HepG2 (cell line): ENCODE results near the gene CBX2. TPM values are rescaled to one million over a fixed set of nuclear protein-coding genes. Genes with fewer than 3 reads are reported as not detected.

ENCODE experiments used
- AHDC1 ChIP-seq: sonication (generic); formaldehyde crosslinking; IDR thresholded peaks from 2 replicates; pipeline ENCODE4 v1.5.1; 2020; ENCODE audit warnings: mild to moderate bottlenecking, missing genetic modification reagents, borderline replicate concordance
- BHLHE40 ChIP-seq: IDR thresholded peaks from 2 replicates; pipeline ENCODE4 v1.6.1; 2011; ENCODE audit warnings: low read length, improper control_type of control experiment
- CENPBD1 ChIP-seq: sonication (generic); formaldehyde crosslinking; IDR thresholded peaks from 2 replicates; pipeline ENCODE4 v1.8.0; 2022; ENCODE audit warnings: missing genetic modification reagents, low read depth, mild to moderate bottlenecking, borderline replicate concordance
- ESRRA ChIP-seq: sonication (generic); formaldehyde crosslinking; IDR thresholded peaks from 2 replicates; pipeline ENCODE4 v1.5.1; 2020; ENCODE audit warnings: mild to moderate bottlenecking, low read depth, missing genetic modification reagents
- FOXA3 ChIP-seq: IDR thresholded peaks from 2 replicates; pipeline ENCODE4 v1.6.1; 2016; ENCODE audit warnings: missing genetic modification reagents, missing compliant biosample characterization
- FOXJ3 ChIP-seq: sonication (generic); formaldehyde crosslinking; IDR thresholded peaks from 2 replicates; pipeline ENCODE4 v1.4.0; 2020; ENCODE audit warnings: missing genetic modification reagents, mild to moderate bottlenecking, borderline replicate concordance
- GATA4 ChIP-seq: sonication (generic); IDR thresholded peaks from 2 replicates; pipeline ENCODE4 v1.6.1; 2016; ENCODE audit warnings: antibody characterized with exemption, low read depth, borderline replicate concordance
- HDAC6 ChIP-seq: fragments of 200-600 bp; sonication (generic); IDR thresholded peaks from 2 replicates; pipeline ENCODE4 v1.7.0; 2017; ENCODE audit warnings: mild to moderate bottlenecking, antibody characterized with exemption, low read length, low read depth
- HIVEP1 ChIP-seq: sonication (generic); formaldehyde crosslinking; IDR thresholded peaks from 2 replicates; pipeline ENCODE4 v1.4.0; 2020; ENCODE audit warnings: mild to moderate bottlenecking, missing genetic modification reagents
- HOXA5 ChIP-seq: sonication (generic); formaldehyde crosslinking; IDR thresholded peaks from 2 replicates; pipeline ENCODE4 v1.4.0; 2020; ENCODE audit warnings: missing genetic modification reagents
- SOX6 ChIP-seq, 2 experiments: fragments of 450-650 bp in 1 of 2; sonication (generic) in 1 of 2; formaldehyde crosslinking in 1 of 2; IDR thresholded peaks; 2 replicates each; pipeline versions ENCODE4 v1.4.0 to v1.6.1; 2017 to 2020; ENCODE audit warnings: antibody characterized with exemption in 1 of 2, mild to moderate bottlenecking in 1 of 2, missing genetic modification reagents in 1 of 2
- SYNCRIP ChIP-seq: fragments of 200-400 bp; formaldehyde crosslinking; IDR thresholded peaks from 2 replicates; pipeline ENCODE4 v1.6.1; 2018; ENCODE audit warnings: mild to moderate bottlenecking, low read depth, low read length; ENCODE audit not compliant: insufficient read depth
- U2AF1 ChIP-seq: fragments of 200-400 bp; formaldehyde crosslinking; optimal IDR thresholded peaks from 2 replicates; pipeline ENCODE3; 2017; ENCODE audit warnings: mild to moderate bottlenecking, low read depth, low read length
- ZBTB4 ChIP-seq: sonication (generic); formaldehyde crosslinking; IDR thresholded peaks from 2 replicates; pipeline ENCODE4 v1.4.0; 2020; ENCODE audit warnings: missing genetic modification reagents, mild to moderate bottlenecking, borderline replicate concordance
- ZNF12 ChIP-seq: sonication (generic); formaldehyde crosslinking; IDR thresholded peaks from 2 replicates; pipeline ENCODE4 v1.5.0; 2020; ENCODE audit warnings: missing genetic modification reagents
- ZNF263 ChIP-seq: sonication (generic); formaldehyde crosslinking; IDR thresholded peaks from 2 replicates; pipeline ENCODE4 v1.4.0; 2020; ENCODE audit warnings: missing genetic modification reagents
- ZNF33A ChIP-seq: sonication (generic); formaldehyde crosslinking; IDR thresholded peaks from 2 replicates; pipeline ENCODE4 v1.5.1; 2020; ENCODE audit warnings: missing genetic modification reagents, mild to moderate bottlenecking, moderate library complexity, borderline replicate concordance
- ZNF546 ChIP-seq: sonication (generic); formaldehyde crosslinking; conservative IDR thresholded peaks from 2 replicates; pipeline ENCODE4 v1.8.1; 2023; ENCODE audit warnings: mild to moderate bottlenecking, missing genetic modification reagents
- ZNF570 ChIP-seq: sonication (generic); formaldehyde crosslinking; IDR thresholded peaks from 2 replicates; pipeline ENCODE4 v1.4.0; 2020; ENCODE audit warnings: mild to moderate bottlenecking, missing genetic modification reagents, borderline replicate concordance
- ZNF629 ChIP-seq: sonication (generic); formaldehyde crosslinking; conservative IDR thresholded peaks from 2 replicates; pipeline ENCODE4 v1.5.0; 2020; ENCODE audit warnings: missing genetic modification reagents
- ZSCAN30 ChIP-seq: sonication (generic); formaldehyde crosslinking; IDR thresholded peaks from 2 replicates; pipeline ENCODE4 v1.5.0; 2020; ENCODE audit warnings: mild to moderate bottlenecking, missing genetic modification reagents
- polyA plus RNA-seq, 8 experiments: library from polyadenylated mRNA; depleted of rRNA in 3 of 8; stranded (reverse) in 7 of 8; unstranded in 1 of 8; fragments of >200 nt; fragmentation: Illumina TruSeq in 4 of 8; extraction: Trizol in 4 of 8; gene quantifications; 2 replicates each; pipeline versions ENCODE4 v1.2.1 to v1.2.3, GENCODE V29; 2011 to 2016; ENCODE audit warnings: low read depth in 4 of 8, missing spikeins in 1 of 8, mixed read lengths in 1 of 8; ENCODE audit not compliant: insufficient read depth in 1 of 8
- total RNA-seq, 5 experiments: library from RNA; depleted of rRNA; stranded (reverse); fragments of >200 nt; fragmentation: Illumina TruSeq; extraction: Trizol; gene quantifications; 2 replicates each; pipeline ENCODE4 v1.2.3, GENCODE V29; 2016; ENCODE audit warnings: low read depth in 1 of 5

Gene CBX2
- total and polyA plus RNA-seq, 2 of the 13 experiments (the other 11 are each of a cell fraction or from before 2014, with no cell fraction given): 14.5 to 31.1 TPM

- TF ChIP-seq CENPBD1 (CRISPR knock-in tag): no peak
- peak; percentile 76 for TF ChIP-seq ZNF263
- TF ChIP-seq SOX6 (IDR thresholded peaks at IDR 0.05): no peak
- TF ChIP-seq SOX6 (CRISPR knock-in tag; IDR thresholded peaks at IDR 0.05): peak; percentile 8; the same call in 1 of the 2 replicates
- TF ChIP-seq GATA4: no peak
- no peak for TF ChIP-seq U2AF1
- TF ChIP-seq FOXA3 (CRISPR knock-in tag): peak; percentile 28; the same call in 1 of the 2 replicates
- TF ChIP-seq HOXA5 (CRISPR knock-in tag): no peak
- 0 out of 2 replicates have a peak, but pooled peaks have one; percentile 58 for TF ChIP-seq ZSCAN30 (CRISPR knock-in tag)
- no peak for TF ChIP-seq ESRRA (CRISPR knock-in tag)
- TF ChIP-seq ZNF629 (CRISPR knock-in tag): no peak
- no peak for TF ChIP-seq SYNCRIP
- TF ChIP-seq HIVEP1 (CRISPR knock-in tag): 0 out of 2 replicates have a peak, but pooled peaks have one; percentile 35
- TF ChIP-seq AHDC1 (CRISPR knock-in tag): no peak
- no peak for TF ChIP-seq ZNF570
- no peak for TF ChIP-seq ZBTB4 (CRISPR knock-in tag)
- no peak for TF ChIP-seq ZNF12 (CRISPR knock-in tag)
- no peak for TF ChIP-seq FOXJ3 (CRISPR knock-in tag)
- no peak for TF ChIP-seq ZNF33A
- no peak for TF ChIP-seq ZNF546 (CRISPR knock-in tag)
- TF ChIP-seq BHLHE40: no peak
- TF ChIP-seq HDAC6: no peak
Measured at GRCh38 chr17:79808763-79809529, 31.0 kb downstream of the CBX2 start (continued).
